Activated B cell treated with CpG ODN at 0.5 μM for 24 hours (primary cell): ENCODE measurements around the gene COL25A1. TPM values are rescaled to one million over a fixed set of nuclear protein-coding genes. Genes with fewer than 3 reads are reported as not detected.

Experiments used
- ATAC-seq: fragments of 200-7000 bp; cut with Tn5 transposase; one replicate; pipeline ENCODE4 v1.10.0; 2021; ENCODE audit warnings: low read depth, mild to moderate bottlenecking, moderate library complexity
- CTCF ChIA-PET: fragments of 350-600 bp; sonication (Branson Sonifier 250); formaldehyde crosslinking; loops from one replicate; lab custom pipeline; 2021; ENCODE audit warnings: antibody characterized with exemption; lab: Charles Lee
- POLR2A ChIA-PET: fragments of 350-600 bp; sonication (Branson Sonifier 250); formaldehyde crosslinking; loops from one replicate; lab custom pipeline; 2021; ENCODE audit warnings: antibody characterized with exemption; lab: Charles Lee
- DNase-seq: peaks from one replicate; pipeline ENCODE4 v3.0.0; 2022
- H3K27ac Mint-ChIP-seq: one replicate; pipeline ENCODE4 v1.8.0; 2020; ENCODE audit warnings: mixed read lengths
- H3K27me3 Mint-ChIP-seq: one replicate; pipeline ENCODE4 v1.8.0; 2021; ENCODE audit warnings: mixed read lengths
- H3K36me3 Mint-ChIP-seq: one replicate; pipeline ENCODE4 v1.8.0; 2021; ENCODE audit warnings: low read depth, mixed read lengths
- H3K4me1 Mint-ChIP-seq: one replicate; pipeline ENCODE4 v1.8.0; 2021; ENCODE audit warnings: mixed read lengths
- H3K4me3 Mint-ChIP-seq: one replicate; pipeline ENCODE4 v1.8.0; 2020; ENCODE audit warnings: mild to moderate bottlenecking, mixed read lengths
- H3K9me3 Mint-ChIP-seq: one replicate; pipeline ENCODE4 v1.8.0; 2020; ENCODE audit warnings: mixed read lengths
- intact Hi-C: fragments of 100-400 bp; cut with micrococcal nuclease; formaldehyde crosslinking; loops from one replicate; pipeline ENCODE4 v1.15.1; 2024
- total RNA-seq: library from RNA; stranded (reverse); gene quantifications from 2 replicates; pipeline ENCODE4 v1.2.3, GENCODE V29; 2022
- TF ChIP-seq, protein P1 (sequence below): fragments of 200-600 bp; IDR thresholded peaks from one replicate; pipeline ENCODE4 v1.8.0; 2022; ENCODE audit warnings: antibody characterized with exemption, mild to moderate bottlenecking

The COL25A1 gene
- total RNA-seq, 1 donor from 2014 or later: not detected

DNA sequence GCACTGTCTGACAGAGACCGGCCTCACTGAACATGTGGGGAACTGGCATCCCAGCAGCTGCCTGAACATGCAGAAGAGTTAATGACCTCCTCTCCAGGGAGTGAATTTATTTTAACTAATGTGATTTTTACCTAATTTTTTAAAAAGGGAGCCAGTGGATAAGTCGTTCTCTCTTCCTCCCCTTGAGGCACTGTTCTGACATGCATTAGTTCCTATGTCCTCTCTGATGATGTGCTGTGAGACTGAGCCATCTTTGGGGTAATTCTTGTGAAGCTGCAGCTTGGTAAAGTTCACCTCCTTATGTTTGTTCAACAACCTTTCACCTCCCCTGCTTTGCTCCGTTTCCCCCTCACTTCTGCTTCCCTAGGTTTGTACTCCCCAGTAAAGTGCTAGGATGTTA is 139.7 kb downstream of the COL25A1 start:
- ChIA-PET CTCF (no interaction called here), POLR2A (no interaction called here)
- TF ChIP-seq, protein P1, sequence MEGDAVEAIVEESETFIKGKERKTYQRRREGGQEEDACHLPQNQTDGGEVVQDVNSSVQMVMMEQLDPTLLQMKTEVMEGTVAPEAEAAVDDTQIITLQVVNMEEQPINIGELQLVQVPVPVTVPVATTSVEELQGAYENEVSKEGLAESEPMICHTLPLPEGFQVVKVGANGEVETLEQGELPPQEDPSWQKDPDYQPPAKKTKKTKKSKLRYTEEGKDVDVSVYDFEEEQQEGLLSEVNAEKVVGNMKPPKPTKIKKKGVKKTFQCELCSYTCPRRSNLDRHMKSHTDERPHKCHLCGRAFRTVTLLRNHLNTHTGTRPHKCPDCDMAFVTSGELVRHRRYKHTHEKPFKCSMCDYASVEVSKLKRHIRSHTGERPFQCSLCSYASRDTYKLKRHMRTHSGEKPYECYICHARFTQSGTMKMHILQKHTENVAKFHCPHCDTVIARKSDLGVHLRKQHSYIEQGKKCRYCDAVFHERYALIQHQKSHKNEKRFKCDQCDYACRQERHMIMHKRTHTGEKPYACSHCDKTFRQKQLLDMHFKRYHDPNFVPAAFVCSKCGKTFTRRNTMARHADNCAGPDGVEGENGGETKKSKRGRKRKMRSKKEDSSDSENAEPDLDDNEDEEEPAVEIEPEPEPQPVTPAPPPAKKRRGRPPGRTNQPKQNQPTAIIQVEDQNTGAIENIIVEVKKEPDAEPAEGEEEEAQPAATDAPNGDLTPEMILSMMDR: no peak
- Mint-ChIP-seq H3K27me3 (peaks cover 2% of the 10 kb centered on the region), H3K9me3 (no peaks in the 10 kb centered on the region), H3K4me1 (no peaks in the 10 kb centered on the region), H3K36me3 (no peaks in the 10 kb centered on the region), H3K4me3 (no peak overlapping the region), H3K27ac (no peak overlapping the region)
- DNase-seq: no peak
- intact Hi-C loops: no loop called here
- no peak for ATAC-seq

DNA sequence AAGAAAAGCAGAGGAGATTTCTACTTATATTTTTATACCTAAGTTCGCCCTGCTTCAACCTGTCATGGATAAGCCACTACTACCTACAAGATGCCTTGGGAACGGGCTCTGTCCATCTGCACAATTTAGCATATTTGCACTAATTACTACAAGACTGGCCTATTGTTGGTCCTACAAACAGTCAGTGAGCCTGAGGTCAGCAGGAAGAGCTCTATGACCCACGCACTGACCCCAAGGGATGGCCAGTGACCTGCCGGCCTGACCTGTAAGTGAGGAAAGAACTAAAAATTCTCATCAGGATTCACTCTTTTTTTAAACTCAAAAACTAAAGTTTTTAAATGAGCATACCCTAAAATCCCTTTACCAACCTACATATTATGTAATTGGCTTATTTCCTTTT is 142.0 kb downstream of the COL25A1 start:
- DNase-seq (no peak), ATAC-seq (no peak)
- H3K4me1 Mint-ChIP-seq: no peaks in the 10 kb centered on the region
- H3K9me3 Mint-ChIP-seq: no peaks in the 10 kb centered on the region
- TF ChIP-seq, protein P1: no peak
- H3K27ac Mint-ChIP-seq: no peak overlapping the region
- no peak overlapping the region for H3K4me3 Mint-ChIP-seq
- intact Hi-C loops: no loop called here
- CTCF ChIA-PET: no interaction called here
- no peaks in the 10 kb centered on the region for H3K36me3 Mint-ChIP-seq
- POLR2A ChIA-PET: no interaction called here
- H3K27me3 Mint-ChIP-seq: peaks cover 2% of the 10 kb centered on the region

DNA sequence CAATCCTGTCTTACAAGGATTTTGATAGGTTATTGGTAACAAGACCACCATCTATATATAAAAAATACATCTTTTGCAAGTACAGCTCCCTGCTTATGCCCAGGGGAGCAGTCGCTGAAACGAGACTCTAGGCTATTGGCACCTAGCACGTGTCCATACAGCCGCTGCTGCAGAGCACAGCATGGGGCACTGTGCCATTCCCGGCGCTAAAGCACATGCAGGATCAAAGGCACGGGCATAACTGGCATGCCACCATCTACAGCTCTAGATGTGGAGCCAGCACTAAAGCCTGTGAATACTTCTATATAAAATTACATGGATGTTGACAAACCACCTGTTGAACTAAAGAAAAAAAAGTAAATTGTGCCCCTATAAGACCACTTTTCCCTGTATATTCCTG is 144.8 kb downstream of the COL25A1 start:
- Mint-ChIP-seq H3K27me3 (peaks cover 2% of the 10 kb centered on the region), H3K4me1 (no peaks in the 10 kb centered on the region), H3K36me3 (no peaks in the 10 kb centered on the region), H3K4me3 (no peak overlapping the region), H3K27ac (no peak overlapping the region), H3K9me3 (no peaks in the 10 kb centered on the region)
- ChIA-PET POLR2A (no interaction called here), CTCF (no interaction called here)
- DNase-seq (no peak), ATAC-seq (no peak)
- TF ChIP-seq, protein P1: no peak
- intact Hi-C loops: no loop called here

DNA sequence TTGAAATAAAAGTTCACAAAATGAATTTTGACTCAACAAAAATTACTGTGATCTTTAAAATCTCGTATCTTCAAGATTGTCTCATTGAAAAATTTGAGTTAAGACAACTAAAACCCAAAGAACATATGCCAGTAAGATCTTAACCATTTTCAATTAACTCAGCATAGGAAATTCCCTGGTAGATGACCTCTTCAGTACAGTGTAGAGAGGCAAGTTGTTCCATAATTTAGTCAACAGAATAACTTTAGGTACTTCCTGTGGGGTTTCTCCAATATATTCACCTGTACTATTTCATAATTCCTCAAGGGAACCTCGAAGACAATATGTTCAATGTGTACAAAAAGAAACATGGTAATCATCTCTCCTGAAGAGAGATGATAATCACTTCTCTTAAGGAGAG is 145.3 kb downstream of the COL25A1 start:
- ATAC-seq (no peak), DNase-seq (no peak)
- Mint-ChIP-seq H3K27me3 (peaks cover 2% of the 10 kb centered on the region), H3K4me1 (no peaks in the 10 kb centered on the region), H3K4me3 (no peak overlapping the region), H3K9me3 (no peaks in the 10 kb centered on the region), H3K27ac (no peak overlapping the region), H3K36me3 (no peaks in the 10 kb centered on the region)
- ChIA-PET POLR2A (no interaction called here), CTCF (no interaction called here)
- intact Hi-C loops: no loop called here
- TF ChIP-seq, protein P1: no peak

DNA sequence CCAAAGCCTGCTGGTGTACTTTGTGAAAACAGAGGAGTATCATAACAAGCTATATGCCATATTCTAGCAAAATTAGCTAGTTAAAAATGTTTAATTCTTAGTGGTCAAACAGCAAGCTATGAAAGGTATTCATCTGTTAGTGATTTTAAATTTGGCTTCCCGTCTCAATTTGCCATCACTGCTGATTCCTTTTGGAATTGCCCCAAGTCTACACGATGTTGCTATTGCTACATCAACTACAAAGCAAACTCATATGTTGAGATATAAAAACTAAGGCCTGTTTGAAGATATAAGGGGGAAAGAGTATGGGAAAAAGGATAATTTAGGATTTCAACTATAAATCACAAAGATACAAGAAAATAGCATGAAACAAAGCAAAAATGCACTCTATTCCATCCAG is 146.1 kb downstream of the COL25A1 start:
- ChIA-PET CTCF (no interaction called here), POLR2A (no interaction called here)
- Mint-ChIP-seq H3K9me3 (no peaks in the 10 kb centered on the region), H3K27me3 (peaks cover 2% of the 10 kb centered on the region), H3K4me1 (no peaks in the 10 kb centered on the region), H3K36me3 (no peaks in the 10 kb centered on the region), H3K27ac (no peak overlapping the region), H3K4me3 (no peak overlapping the region)
- DNase-seq (no peak), ATAC-seq (no peak)
- intact Hi-C loops: no loop called here
- TF ChIP-seq, protein P1: no peak
